ENCODE measurements around the gene TFAP2E.

Gene TFAP2E

DNA sequence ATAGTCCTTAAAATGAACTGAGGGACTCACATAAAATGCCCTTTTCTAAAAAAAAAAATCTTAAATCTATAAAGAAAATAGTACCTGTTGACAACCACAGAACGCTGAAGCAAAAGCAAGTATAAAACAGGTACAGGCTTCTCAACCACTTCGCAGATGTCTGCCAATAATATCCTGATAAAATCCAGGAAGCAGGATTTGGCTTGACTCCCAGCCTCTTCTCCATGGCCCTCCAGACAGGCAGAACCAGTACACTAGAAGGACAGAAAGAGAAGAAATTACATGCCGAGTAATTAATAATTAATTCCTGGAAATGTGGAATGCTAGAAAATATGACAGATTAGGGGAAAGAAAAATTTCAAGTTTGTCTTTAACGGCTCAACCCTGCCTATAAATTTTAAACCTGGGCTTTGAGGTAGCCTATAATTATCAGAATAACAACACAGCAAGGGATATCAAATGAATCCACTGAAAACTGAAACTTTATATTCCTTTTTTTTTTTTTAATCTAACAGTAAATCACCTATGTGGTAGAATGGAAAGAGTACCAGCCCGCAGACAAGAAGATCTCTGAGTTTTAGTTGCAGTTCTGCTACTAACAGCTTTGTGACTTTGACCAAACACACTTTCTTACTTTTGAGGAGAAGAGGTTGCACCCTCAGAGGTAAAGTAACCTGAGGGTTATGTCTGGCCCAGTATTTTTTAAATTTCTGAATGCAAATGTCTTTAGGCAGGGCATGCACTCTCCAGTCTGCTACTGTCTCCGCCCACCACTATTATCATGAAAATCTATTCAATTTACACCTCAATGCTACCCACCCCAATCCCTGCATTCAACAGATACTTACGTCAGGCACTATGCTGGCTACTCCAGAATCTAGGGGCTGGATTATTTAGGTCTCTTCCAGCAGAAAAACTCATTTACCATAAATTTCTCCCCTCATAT lies 18.6 kb upstream of the TFAP2E start:
- Histone ChIP-seq H3K27me3 (no peaks in the 10 kb centered on the region), H3K36me3 (no peaks in the 10 kb centered on the region), H3K9me3 (no peaks in the 10 kb centered on the region), H3K4me1 (peaks cover 2% of the 10 kb centered on the region; the same call in 1 of the 2 replicates), H3K4me3 (ENCODE audit: low read depth, low read length) (peak overlapping the region; percentile 10; the same call in 1 of the 2 replicates)
- no peak for TF ChIP-seq CTCF (IDR thresholded peaks at IDR 0.05; ENCODE audit: low read depth, low read length)
- DNase-seq = peak; percentile 48

- DNase-seq = no peak
- Histone ChIP-seq H3K27me3 (no peaks in the 10 kb centered on the region), H3K4me3 (ENCODE audit: low read depth, low read length) (no peak overlapping the region), H3K4me1 (peaks cover 2% of the 10 kb centered on the region; the same call in 1 of the 2 replicates), H3K36me3 (no peaks in the 10 kb centered on the region), H3K9me3 (no peaks in the 10 kb centered on the region)
- no peak for TF ChIP-seq CTCF (IDR thresholded peaks at IDR 0.05; ENCODE audit: low read depth, low read length)
These were observed 17.9 kb upstream of the TFAP2E start for GRCh38 chr1:35555212-35555584.

DNA sequence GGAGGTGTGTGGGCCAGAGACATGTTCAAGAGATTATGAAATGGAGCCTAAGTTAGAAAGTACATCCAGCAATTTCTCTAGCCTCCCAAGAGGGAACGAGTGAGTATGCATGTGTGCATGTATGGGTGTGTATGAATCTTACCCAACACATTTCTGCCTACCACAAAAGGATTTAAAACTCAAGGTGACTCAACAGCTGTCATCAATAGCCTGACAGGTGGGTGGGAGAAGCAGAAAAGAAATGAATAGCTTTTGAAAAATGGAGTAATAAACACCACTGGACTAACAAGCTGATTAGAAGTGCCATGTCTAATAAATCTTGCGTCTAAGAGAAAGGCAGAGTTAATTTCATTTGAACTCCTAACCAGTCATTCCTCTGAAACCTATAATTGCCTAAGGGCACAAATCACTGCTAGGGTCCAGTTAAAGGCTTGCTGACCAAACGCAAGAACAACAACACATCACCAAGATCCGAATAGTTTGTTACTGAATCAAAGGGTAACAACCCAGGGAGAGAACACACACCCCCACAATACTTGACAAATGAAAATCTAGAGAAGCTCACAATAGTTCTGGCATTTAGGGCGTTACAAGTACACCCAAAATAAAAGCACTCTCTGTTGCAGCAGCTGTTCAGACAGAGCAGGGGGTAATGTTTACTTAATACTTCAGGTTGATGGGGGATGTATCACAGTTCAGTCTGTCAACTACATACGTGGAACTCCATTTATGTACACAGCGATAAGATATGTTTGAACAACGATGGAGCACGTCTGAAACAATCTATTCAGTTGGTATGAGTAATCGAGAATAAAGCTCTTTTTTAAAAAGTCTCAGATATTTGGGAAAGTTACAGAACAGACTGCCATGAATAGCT lies 17.3 kb upstream of the TFAP2E start:
- Histone ChIP-seq H3K4me1 (peaks cover 2% of the 10 kb centered on the region; the same call in 1 of the 2 replicates), H3K36me3 (no peaks in the 10 kb centered on the region; the same call in 1 of the 2 replicates), H3K4me3 (ENCODE audit: low read depth, low read length) (peak overlapping the region; percentile 81), H3K9me3 (no peaks in the 10 kb centered on the region), H3K27me3 (no peaks in the 10 kb centered on the region)
- TF ChIP-seq CTCF (IDR thresholded peaks at IDR 0.05; ENCODE audit: low read depth, low read length) = no peak
- no peak for DNase-seq

- H3K4me1 ChIP-seq = peaks cover 2% of the 10 kb centered on the region; the same call in 1 of the 2 replicates
- H3K4me3 ChIP-seq (ENCODE audit: low read depth, low read length) = peak overlapping the region; percentile 81
- no peaks in the 10 kb centered on the region for H3K27me3 ChIP-seq
- no peak for TF ChIP-seq CTCF (IDR thresholded peaks at IDR 0.05; ENCODE audit: low read depth, low read length)
- no peak for DNase-seq
- no peaks in the 10 kb centered on the region for H3K9me3 ChIP-seq
- peaks cover 2% of the 10 kb centered on the region; the same call in 1 of the 2 replicates for H3K36me3 ChIP-seq
These were observed 16.5 kb upstream of the TFAP2E start for GRCh38 chr1:35556484-35557117.

GRCh38 chr1:35557118-35557610 lies 15.9 kb upstream of the TFAP2E start, which contains the start of gene KIAA0319L:
TSS of gene KIAA0319L (minus strand) at chr1:35557403. CDS start at chr1:35554491, 2,912 bp downstream.
- DNase-seq = peak; percentile 39
- Histone ChIP-seq H3K36me3 (peaks cover 2% of the 10 kb centered on the region; the same call in 1 of the 2 replicates), H3K27me3 (no peaks in the 10 kb centered on the region), H3K9me3 (no peaks in the 10 kb centered on the region), H3K4me1 (peaks cover 2% of the 10 kb centered on the region; the same call in 1 of the 2 replicates), H3K4me3 (ENCODE audit: low read depth, low read length) (peak within 1 kb of the TSS; percentile 81)
- no peak for TF ChIP-seq CTCF (IDR thresholded peaks at IDR 0.05; ENCODE audit: low read depth, low read length)

All from BE2C (cell line).